Tibial nerve (tissue), 4 donors: ENCODE data around the gene GLYAT. TPM values are rescaled to one million over a fixed set of nuclear protein-coding genes. Genes with fewer than 3 reads are reported as not detected.

ENCODE experiments used
- DNase-seq, 2 donors: peaks; one replicate each; pipeline ENCODE4 v3.0.0-alpha.2; 2019; ENCODE audit warnings: low spot score in 2 of 2
- H3K27ac ChIP-seq, 4 donors: fragments of 200-600 bp; sonication (generic) in 3 of 4; one replicate each; pipeline ENCODE4 v1.5.1; 2017 to 2019; ENCODE audit warnings: mild to moderate bottlenecking in 1 of 4
- H3K27me3 ChIP-seq, 2 donors: fragments of 200-600 bp; sonication (generic) in 1 of 2; one replicate each; pipeline versions ENCODE4 v1.5.1 to v1.6.0; 2017 to 2019
- H3K36me3 ChIP-seq, 3 donors: fragments of 200-600 bp; sonication (generic); one replicate each; pipeline ENCODE4 v1.5.1; 2018 to 2019
- H3K4me1 ChIP-seq, 4 donors: fragments of 200-600 bp; sonication (generic) in 3 of 4; one replicate each; pipeline ENCODE4 v1.5.1; 2017 to 2019
- H3K4me3 ChIP-seq, 4 donors: fragments of 200-600 bp; sonication (generic) in 3 of 4; one replicate each; pipeline ENCODE4 v1.5.1; 2017 to 2019; ENCODE audit warnings: mild to moderate bottlenecking in 1 of 4, moderate library complexity in 1 of 4
- H3K9me3 ChIP-seq, 4 donors: fragments of 200-600 bp; sonication (generic) in 3 of 4; one replicate each; pipeline ENCODE4 v1.5.1; 2017 to 2019
- CTCF ChIP-seq, 5 experiments: fragments of 200-600 bp in 3 of 5; fragments of 450-650 bp in 2 of 5; sonication (generic) in 3 of 5; IDR thresholded peaks; one replicate each; pipeline ENCODE4 v1.5.1; 2016 to 2019; ENCODE audit warnings: antibody characterized with exemption in 5 of 5, mild to moderate bottlenecking in 3 of 5, moderate library complexity in 2 of 5
- EP300 ChIP-seq, 2 donors: sonication (generic); formaldehyde crosslinking; IDR thresholded peaks; one replicate each; pipeline ENCODE4 v1.6.1; 2017; ENCODE audit warnings: antibody characterized with exemption in 2 of 2, mild to moderate bottlenecking in 1 of 2
- POLR2A ChIP-seq, 2 donors: fragments of 450-650 bp; IDR thresholded peaks; one replicate each; pipeline ENCODE4 v1.6.1; 2017; ENCODE audit warnings: antibody characterized with exemption in 2 of 2, mild to moderate bottlenecking in 2 of 2, moderate library complexity in 2 of 2
- WGBS, 2 donors: methylation state at CpG; one replicate each; pipeline ENCODE4 v1.1.5; 2018; 5-methylcytosine and 5-hydroxymethylcytosine counted together
- total RNA-seq, 4 donors: library from RNA; depleted of rRNA; stranded (reverse); fragments of >200 nt; gene quantifications; one replicate each; pipeline ENCODE4 v1.1.0, GENCODE V29; 2016

Gene GLYAT
- total RNA-seq, 4 donors from 2014 or later: 0.66 to 1.7 TPM; not detected in 2

- no peaks in the 10 kb centered on the region for H3K36me3 ChIP-seq
- no peaks in the 10 kb centered on the region for H3K4me1 ChIP-seq
- no peaks in the 10 kb centered on the region for H3K9me3 ChIP-seq
- H3K27me3 ChIP-seq: no peaks in the 10 kb centered on the region
- DNase-seq: no peak
- no peak overlapping the region for H3K4me3 ChIP-seq
- no peak for TF ChIP-seq EP300 (IDR thresholded peaks at IDR 0.05)
- WGBS, 2 donors: 75 to 77% methylated on average over 1 of the region's 1 CpG
- H3K27ac ChIP-seq: no peak overlapping the region
Observed at GRCh38 chr11:58763120-58763490, 31.4 kb upstream of the GLYAT start.

- H3K4me1 ChIP-seq: no peaks in the 10 kb centered on the region
- TF ChIP-seq EP300 (IDR thresholded peaks at IDR 0.05) (no peak), CTCF (IDR thresholded peaks at IDR 0.05) (no peak), POLR2A (IDR thresholded peaks at IDR 0.05) (no peak)
- H3K9me3 ChIP-seq: no peaks in the 10 kb centered on the region
- H3K4me3 ChIP-seq: no peak overlapping the region
- H3K36me3 ChIP-seq: no peaks in the 10 kb centered on the region
- no peaks in the 10 kb centered on the region for H3K27me3 ChIP-seq
- 62% methylated on average over 6 of the region's 6 CpGs for WGBS, 2 donors
- DNase-seq: no peak
- H3K27ac ChIP-seq: no peak overlapping the region
Observed at GRCh38 chr11:58762284-58763119, 30.8 kb upstream of the GLYAT start.

GRCh38 chr11:58757439-58757838 lies 25.7 kb upstream of the GLYAT start:
- Histone ChIP-seq H3K27me3 (no peaks in the 10 kb centered on the region), H3K27ac (no peak overlapping the region), H3K4me3 (no peak overlapping the region), H3K9me3 (no peaks in the 10 kb centered on the region), H3K36me3 (no peaks in the 10 kb centered on the region), H3K4me1 (no peaks in the 10 kb centered on the region)
- no peak for DNase-seq
- TF ChIP-seq EP300 (IDR thresholded peaks at IDR 0.05) (no peak), CTCF (IDR thresholded peaks at IDR 0.05) (no peak), POLR2A (IDR thresholded peaks at IDR 0.05) (no peak)

- TF ChIP-seq EP300 (IDR thresholded peaks at IDR 0.05): no peak
- TF ChIP-seq POLR2A (IDR thresholded peaks at IDR 0.05): no peak
- no peak for TF ChIP-seq CTCF (IDR thresholded peaks at IDR 0.05)
- 74 to 81% methylated on average over 5 of the region's 5 CpGs for WGBS, 2 donors
Observed at GRCh38 chr11:58745705-58746364, 14.1 kb upstream of the GLYAT start.

GRCh38 chr11:58744988-58745704 lies 13.4 kb upstream of the GLYAT start:
- Histone ChIP-seq H3K36me3 (no peaks in the 10 kb centered on the region), H3K9me3 (peaks cover 0 to 30% (median 5%) of the 10 kb centered on the region in 4 donors), H3K27ac (no peak overlapping the region), H3K4me3 (no peak overlapping the region), H3K4me1 (no peaks in the 10 kb centered on the region), H3K27me3 (no peaks in the 10 kb centered on the region)
- TF ChIP-seq EP300 (IDR thresholded peaks at IDR 0.05): no peak
- no peak for TF ChIP-seq POLR2A (IDR thresholded peaks at IDR 0.05)
- TF ChIP-seq CTCF (IDR thresholded peaks at IDR 0.05): no peak
- no peak for DNase-seq

More at GRCh38 chr11:58745705-58746364, 14.1 kb upstream of the GLYAT start:
- no peak overlapping the region for H3K4me3 ChIP-seq
- no peaks in the 10 kb centered on the region for H3K27me3 ChIP-seq
- peaks cover 0 to 24% (median 5%) of the 10 kb centered on the region in 4 donors for H3K9me3 ChIP-seq
- no peaks in the 10 kb centered on the region for H3K4me1 ChIP-seq
- DNase-seq: no peak
- H3K27ac ChIP-seq: no peak overlapping the region
- H3K36me3 ChIP-seq: no peaks in the 10 kb centered on the region
